ENCODE data around the gene PMF1. TPM values are rescaled to one million over a fixed set of nuclear protein-coding genes. Genes with fewer than 3 reads are reported as not detected.

The PMF1 gene
- total and polyA plus RNA-seq, 2 donors (not counting 3 experiments of a cell fraction or from before 2014, with no cell fraction given) = 58.4 to 134 TPM

DNA sequence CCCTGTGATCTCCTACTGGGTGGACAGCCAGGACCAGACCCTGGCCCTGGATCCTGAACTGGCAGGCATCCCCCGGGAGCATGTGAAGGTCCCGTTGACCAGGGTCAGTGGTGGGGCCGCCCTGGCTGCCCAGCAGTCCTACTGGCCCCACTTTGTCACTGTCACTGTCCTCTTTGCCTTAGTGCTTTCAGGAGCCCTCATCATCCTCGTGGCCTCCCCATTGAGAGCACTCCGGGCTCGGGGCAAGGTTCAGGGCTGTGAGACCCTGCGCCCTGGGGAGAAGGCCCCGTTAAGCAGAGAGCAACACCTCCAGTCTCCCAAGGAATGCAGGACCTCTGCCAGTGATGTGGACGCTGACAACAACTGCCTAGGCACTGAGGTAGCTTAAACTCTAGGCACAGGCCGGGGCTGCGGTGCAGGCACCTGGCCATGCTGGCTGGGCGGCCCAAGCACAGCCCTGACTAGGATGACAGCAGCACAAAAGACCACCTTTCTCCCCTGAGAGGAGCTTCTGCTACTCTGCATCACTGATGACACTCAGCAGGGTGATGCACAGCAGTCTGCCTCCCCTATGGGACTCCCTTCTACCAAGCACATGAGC lies 36.1 kb upstream of the PMF1 start:
- Histone ChIP-seq H2AFZ (ENCODE audit: low read depth, low read length) (no peak overlapping the region), H3K36me3 (ENCODE audit: control insufficient read depth in 2 of 2, extremely low read depth in 1 of 2, insufficient read depth in 2 of 2, low read length in 2 of 2) (no peaks in the 10 kb centered on the region), H4K20me1 (replicated peaks; ENCODE audit: control insufficient read depth, extremely low read depth, insufficient read depth, low read length) (no peaks in the 10 kb centered on the region), H3K9ac (replicated peaks; ENCODE audit: extremely low read depth, insufficient read depth, low read length) (no peak overlapping the region), H3K27ac (ENCODE audit: insufficient read depth, low read depth, low read length) (no peak overlapping the region), H3K27me3 (ENCODE audit: control insufficient read depth in 2 of 2, insufficient read depth in 2 of 2, low read length in 2 of 2) (peaks cover 0 to 4% of the 10 kb centered on the region in 2 experiments), H3K4me2 (ENCODE audit: insufficient read depth, low read length) (no peak overlapping the region), H3K4me1 (ENCODE audit: control insufficient read depth, extremely low read depth, insufficient read depth, low read length) (no peaks in the 10 kb centered on the region), H3K79me2 (ENCODE audit: control insufficient read depth, insufficient read depth, low read length) (no peaks in the 10 kb centered on the region), H3K9me3 (replicated peaks; ENCODE audit: control insufficient read depth, insufficient read depth, low read length) (no peaks in the 10 kb centered on the region), H3K4me3 (replicated peaks in 1 of 3; ENCODE audit: insufficient read depth in 1 of 3, low read depth in 1 of 3, low read length in 3 of 3) (no peak overlapping the region), H3K9me1 (replicated peaks; ENCODE audit: control insufficient read depth, extremely low read depth, insufficient read depth, low read length) (no peaks in the 10 kb centered on the region)
- POLR2A ChIA-PET = no interaction called here
- FAIRE-seq (no peak), DNase-seq (ENCODE audit: low read depth, low spot score) (no peak)
- no peak for TF ChIP-seq GATA2 (IDR thresholded peaks at IDR 0.05; ENCODE audit: insufficient read depth, insufficient read length, low read depth, low read length)
- TF ChIP-seq FOS (IDR thresholded peaks at IDR 0.05; ENCODE audit: borderline replicate concordance, insufficient read depth, low read length) = no peak
- no peak for TF ChIP-seq POLR2AphosphoS5 (IDR thresholded peaks at IDR 0.05; ENCODE audit: insufficient read depth, low read depth, low read length)
- no peak for TF ChIP-seq MYC (IDR thresholded peaks at IDR 0.05; ENCODE audit: low read depth, low read length)
- TF ChIP-seq, protein P1, sequence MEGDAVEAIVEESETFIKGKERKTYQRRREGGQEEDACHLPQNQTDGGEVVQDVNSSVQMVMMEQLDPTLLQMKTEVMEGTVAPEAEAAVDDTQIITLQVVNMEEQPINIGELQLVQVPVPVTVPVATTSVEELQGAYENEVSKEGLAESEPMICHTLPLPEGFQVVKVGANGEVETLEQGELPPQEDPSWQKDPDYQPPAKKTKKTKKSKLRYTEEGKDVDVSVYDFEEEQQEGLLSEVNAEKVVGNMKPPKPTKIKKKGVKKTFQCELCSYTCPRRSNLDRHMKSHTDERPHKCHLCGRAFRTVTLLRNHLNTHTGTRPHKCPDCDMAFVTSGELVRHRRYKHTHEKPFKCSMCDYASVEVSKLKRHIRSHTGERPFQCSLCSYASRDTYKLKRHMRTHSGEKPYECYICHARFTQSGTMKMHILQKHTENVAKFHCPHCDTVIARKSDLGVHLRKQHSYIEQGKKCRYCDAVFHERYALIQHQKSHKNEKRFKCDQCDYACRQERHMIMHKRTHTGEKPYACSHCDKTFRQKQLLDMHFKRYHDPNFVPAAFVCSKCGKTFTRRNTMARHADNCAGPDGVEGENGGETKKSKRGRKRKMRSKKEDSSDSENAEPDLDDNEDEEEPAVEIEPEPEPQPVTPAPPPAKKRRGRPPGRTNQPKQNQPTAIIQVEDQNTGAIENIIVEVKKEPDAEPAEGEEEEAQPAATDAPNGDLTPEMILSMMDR (IDR thresholded peaks at IDR 0.05; ENCODE audit: extremely low read depth in 1 of 2, insufficient read depth in 1 of 2, low read depth in 1 of 2, low read length in 2 of 2) = no peak
- TF ChIP-seq, protein P2, sequence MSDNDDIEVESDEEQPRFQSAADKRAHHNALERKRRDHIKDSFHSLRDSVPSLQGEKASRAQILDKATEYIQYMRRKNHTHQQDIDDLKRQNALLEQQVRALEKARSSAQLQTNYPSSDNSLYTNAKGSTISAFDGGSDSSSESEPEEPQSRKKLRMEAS (IDR thresholded peaks at IDR 0.05; ENCODE audit: insufficient read depth, insufficient read length) = no peak
- no peak for TF ChIP-seq EZH2 (IDR thresholded peaks at IDR 0.05; ENCODE audit: borderline replicate concordance, low read depth, low read length, severe bottlenecking)
- no peak for TF ChIP-seq JUN (IDR thresholded peaks at IDR 0.05; ENCODE audit: borderline replicate concordance, insufficient read depth, insufficient read length, low read depth)
- TF ChIP-seq POLR2A (IDR thresholded peaks at IDR 0.05; ENCODE audit: low read depth, low read length) = no peak
- CTCF ChIA-PET = interaction anchor here (0.5 to 1.1 kb wide), 3 partner anchors 17 to 523 kb away, joined by 3 read pairs; no protein-coding TSS in a partner anchor
- dilution Hi-C loops (cut with MboI; ENCODE audit: extremely low pct_ligation_motif_present, low sequenced_read_pairs) = no loop called here
- intact Hi-C loops (cut with micrococcal nuclease) = no loop called here
- no TSS peak for BruUV-seq (replicated peaks)

Data from endothelial cell of umbilical vein (primary cell).